Stimulated activated CD4-positive, alpha-beta T cell treated with anti-CD3 and anti-CD28 coated beads, Interleukin-12 subunit alpha, Interleukin-12 subunit beta, amount 100 ng/mL, for 48 hours (primary cell): ENCODE data around the gene ATL1.
"Not testable (repeated sequence)": the region's sequence is repeated elsewhere in the genome, so short reads cannot be mapped to it uniquely, and the experiment has no call there.

ENCODE experiments used
- DNase-seq, 3 donors: peaks; one replicate each; pipeline ENCODE4 v3.0.0-alpha.2; 2020; ENCODE audit warnings: low read depth in 2 of 3, low spot score in 1 of 3

The ATL1 gene

DNA sequence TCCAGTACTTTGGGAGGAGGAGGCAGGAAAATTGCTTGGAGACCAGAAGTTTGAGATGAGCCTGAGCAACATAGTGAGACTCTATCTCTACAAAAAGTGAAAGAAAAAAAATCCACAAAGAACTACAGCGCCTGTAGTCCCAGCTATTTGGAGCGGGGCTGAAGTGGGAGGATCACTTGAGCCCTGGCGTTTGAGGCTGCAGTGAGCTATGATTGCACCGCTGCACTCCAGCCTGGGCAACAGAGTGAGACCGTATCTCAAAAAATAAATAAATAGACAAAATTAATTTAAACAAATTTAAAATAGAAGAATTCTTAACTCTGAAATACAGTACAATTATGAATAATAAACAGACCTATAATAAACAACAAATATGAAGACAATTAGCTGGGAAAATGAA lies 40.9 kb downstream of the ATL1 start:
- DNase-seq: no peak

DNA sequence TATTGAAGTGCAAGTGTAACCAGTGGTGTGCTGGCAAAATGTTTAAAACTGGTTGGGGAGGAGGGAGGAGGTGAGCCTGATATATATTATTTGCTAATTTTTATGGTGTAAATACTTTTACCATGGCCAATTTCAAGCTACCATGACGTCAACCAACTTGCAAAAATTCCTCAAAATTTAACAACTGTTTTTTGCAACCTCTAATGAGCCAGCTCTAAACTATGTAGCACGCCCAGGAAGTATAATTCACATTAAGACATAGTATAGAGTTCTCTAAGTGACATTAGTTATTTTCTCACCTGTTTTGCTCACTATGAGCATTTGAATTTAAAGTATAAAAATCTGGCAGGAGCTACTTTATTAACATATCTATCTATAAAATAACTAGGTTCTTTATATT lies 41.4 kb downstream of the ATL1 start:
- DNase-seq: no peak

DNA sequence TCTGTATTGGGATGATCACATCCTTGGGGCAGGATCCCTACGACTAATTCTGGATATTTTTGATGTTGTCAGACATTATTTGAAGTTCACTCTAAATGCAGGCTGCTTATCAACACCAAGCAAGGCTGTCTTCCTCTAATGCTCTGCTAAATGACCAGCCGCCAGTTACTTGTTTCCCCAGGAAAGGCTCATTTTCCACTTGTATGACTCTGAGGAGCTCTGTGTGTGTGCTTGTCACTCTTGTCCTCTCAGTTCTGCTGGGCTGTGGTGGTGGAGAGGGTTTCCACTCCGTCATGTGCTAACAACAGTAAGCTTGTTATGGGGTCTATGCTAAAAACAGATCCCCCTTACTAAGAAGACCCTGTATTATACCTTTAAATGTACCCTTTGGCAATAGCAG lies 42.1 kb downstream of the ATL1 start:
- DNase-seq: no peak

DNA sequence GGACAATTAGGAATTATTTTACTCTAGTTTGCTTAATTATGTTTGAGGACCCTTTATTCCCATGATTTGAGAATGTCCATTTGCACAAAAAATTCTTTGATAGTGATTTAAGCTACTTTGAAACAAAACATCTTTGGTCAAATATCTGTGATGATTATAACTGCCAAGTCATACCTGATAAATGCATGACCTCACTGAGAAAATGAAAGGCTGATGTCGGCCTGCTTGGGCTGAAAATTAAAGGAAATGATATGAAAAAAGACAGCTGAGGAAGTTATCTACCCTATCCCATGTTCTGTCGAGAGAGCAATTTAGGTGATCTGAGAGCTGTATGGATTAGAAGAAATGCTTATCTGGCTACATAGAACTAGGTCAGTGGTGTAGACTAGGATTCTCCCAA lies 43.6 kb downstream of the ATL1 start:
- DNase-seq: no peak

DNA sequence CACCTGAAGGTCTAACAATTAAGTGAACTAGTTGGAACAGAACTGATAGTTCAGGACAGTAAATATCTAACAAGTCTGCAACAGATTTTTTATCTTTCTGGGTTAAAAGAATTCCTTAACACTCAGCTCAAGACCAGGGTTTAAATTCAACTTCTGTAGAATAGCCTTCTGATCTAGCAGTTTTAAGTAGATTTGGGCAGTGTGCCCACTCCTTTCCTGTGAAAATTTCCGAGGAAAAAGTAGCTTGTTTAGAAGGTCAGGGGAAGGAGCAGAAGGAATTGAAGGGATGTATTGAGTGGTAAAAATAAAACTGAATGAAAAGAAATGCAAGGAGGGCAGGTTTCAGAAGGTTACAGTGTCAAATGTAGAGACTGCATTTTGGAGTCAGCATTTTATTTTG lies 45.8 kb downstream of the ATL1 start:
- no peak for DNase-seq

DNA sequence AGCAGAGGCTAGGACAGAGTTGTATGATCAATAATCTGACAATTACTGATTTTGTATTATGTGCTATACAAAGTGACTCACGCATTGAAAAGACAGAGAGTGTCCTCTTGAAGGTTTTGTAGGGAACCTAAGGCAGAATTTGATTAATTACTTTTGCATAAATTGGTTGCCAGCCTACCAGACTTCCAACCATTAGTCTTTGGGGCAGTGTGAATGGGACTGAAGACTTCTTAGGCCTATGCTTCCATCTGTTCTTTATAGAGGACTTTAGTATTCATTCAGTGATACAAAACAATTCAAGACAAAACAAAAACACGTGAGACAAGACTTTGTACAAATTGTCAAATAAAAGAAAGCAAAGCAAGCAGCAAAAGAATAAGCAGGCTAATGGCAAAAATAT lies 46.5 kb downstream of the ATL1 start:
- no peak for DNase-seq

DNA sequence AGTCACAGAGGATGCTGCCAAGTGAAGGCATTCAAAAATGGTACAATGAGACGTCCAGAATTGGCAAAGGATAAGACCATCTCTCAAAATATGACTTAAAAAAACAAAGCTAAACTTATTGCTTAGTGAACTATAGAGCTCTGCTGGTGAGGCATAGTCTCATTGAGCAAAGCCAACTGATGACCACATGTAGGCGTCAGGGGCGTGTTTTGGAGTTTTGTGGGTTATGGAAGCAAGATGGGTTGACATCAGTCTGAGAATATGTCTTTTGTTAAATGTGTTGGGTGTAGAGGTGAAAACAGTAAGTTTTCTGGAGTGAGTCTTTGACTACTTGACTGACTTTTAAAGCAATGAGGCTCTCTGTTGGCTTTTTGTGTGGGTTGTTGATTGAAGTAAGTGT lies 47.2 kb downstream of the ATL1 start:
- DNase-seq: peak; percentile 29 to 42 (median 36)

DNA sequence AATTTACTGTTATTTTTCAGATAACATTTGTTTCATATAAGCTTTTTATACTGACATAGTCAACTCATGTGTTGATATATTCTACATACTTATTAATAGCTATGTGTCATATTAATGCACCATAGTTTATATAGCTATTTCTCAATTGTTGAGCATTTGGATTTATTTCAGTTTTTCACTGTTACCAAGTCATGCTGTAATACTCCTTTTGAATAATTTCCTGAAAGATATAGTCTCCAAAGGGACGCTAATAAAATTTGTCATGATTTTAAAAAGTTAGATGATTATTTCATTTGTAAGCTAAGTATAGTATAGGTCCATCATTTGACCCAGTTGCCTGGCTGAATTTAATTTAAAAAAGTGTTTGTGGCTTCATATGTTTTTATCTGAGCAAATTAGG lies 47.8 kb downstream of the ATL1 start:
- DNase-seq: no peak

DNA sequence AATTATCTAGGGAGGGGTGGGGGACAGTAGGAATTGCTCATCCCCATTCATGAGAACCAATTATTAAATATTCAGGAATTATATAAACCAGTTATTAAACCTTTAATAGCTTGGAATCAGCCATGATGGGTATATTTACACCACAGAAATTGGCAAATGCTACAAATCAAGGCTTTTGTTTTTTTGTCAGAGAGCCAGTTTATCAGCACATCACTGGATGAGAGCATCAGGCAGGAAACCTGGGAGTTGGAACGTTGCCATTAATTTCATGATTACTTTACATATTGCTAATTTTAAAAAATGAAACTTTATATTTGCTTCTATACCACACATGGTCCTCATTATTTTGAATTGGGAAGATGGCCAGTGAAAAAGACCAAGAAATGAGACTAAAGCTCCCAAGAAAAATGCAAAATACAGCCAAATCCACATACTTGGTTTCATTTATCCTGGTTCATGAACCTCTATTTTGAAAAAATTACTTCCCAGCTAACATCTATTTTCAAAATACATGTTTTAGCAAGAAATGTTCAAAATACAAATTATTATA lies 48.4 kb downstream of the ATL1 start:
- no peak for DNase-seq

DNA sequence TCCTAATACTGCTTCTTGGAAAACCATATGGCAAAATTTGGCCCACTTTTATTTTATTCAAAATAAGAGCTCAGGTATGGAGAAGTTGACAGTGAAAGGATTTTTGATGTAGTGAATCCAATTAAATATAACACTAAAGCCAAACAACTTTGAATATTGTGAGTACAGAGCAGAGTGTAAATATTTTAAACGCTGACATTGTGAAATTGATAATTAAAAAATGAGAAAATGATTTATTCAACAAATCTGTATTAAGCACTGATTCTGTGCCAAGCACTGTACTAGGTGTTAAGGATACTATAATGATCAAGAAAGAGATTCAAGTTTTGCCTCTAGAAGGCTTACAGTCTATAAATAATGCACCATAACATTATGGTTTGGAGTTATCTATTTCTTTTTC lies 50.5 kb downstream of the ATL1 start:
- DNase-seq: no peak

DNA sequence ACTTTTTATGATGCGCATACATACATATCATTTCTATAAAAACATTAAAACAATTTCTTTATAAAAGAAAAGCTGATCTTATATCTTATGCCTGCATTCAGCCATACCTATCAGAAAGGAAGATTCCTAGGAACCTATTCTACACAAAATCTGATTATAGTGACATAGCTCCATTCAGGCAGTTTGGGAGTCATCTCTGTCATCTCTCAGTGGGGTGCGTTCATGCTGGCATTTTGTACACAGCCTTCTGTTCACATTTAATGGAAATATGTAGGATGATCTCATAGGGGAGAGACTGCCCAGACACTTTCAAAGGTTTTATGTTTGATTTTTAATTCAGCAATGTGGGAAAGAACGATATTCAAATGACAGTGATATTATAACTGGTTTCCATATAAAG lies 52.9 kb downstream of the ATL1 start:
- no peak for DNase-seq

DNA sequence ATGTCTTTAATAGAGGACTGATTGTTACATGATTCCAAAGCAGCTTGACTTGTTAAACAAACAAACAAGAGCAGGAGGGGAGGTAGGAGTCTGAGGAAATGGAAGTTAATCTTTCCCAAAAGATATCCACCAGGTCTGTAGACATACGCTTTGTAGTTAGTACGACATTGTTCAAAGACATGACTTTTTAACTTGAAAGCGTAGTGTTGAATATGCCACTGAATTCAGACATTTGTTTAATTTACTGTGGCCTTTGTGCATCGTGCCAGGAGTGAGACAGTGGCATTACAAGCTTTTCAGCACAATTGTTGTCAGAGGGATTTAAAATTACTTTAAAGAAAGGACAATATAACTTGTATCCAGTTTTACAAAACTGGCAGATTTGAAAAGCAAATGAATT lies 55.1 kb downstream of the ATL1 start:
- no peak for DNase-seq

DNA sequence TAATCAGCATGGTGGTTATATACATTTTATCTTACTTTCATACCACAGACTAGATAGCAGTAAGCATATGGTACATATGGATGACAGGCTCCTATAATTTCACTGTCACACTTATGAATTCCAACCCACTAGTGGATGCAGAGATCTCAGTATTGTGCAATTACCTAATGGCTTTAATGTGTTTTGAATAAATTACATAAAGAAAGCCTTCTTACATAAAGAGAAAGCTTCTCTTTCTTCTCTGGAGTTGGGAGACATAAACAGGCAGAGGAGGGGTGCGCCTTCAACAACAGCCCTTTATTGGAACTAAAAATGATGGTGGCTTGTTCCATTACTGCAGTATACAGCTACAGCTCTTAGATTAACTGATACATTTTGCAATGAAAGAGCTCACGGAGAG lies 55.6 kb downstream of the ATL1 start:
- no peak for DNase-seq

DNA sequence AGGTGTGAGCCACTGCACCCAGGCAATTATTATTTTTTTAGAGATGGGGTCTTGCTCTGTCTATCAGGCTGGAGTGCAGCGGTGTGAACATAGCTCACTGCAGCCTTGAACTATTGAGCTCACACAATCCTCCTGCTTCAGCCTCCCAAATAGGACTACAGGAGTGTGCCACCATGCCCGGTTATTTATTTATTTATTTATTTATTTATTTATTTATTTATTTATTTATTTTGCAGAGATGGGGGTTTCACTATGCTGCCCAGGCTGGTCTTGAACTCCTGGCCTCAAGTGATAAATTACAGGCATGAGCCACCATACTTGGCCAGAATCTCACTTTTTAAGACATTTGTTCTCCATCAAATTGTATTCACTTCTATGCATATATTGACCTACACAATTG lies 56.3 kb downstream of the ATL1 start:
- no peak for DNase-seq

DNA sequence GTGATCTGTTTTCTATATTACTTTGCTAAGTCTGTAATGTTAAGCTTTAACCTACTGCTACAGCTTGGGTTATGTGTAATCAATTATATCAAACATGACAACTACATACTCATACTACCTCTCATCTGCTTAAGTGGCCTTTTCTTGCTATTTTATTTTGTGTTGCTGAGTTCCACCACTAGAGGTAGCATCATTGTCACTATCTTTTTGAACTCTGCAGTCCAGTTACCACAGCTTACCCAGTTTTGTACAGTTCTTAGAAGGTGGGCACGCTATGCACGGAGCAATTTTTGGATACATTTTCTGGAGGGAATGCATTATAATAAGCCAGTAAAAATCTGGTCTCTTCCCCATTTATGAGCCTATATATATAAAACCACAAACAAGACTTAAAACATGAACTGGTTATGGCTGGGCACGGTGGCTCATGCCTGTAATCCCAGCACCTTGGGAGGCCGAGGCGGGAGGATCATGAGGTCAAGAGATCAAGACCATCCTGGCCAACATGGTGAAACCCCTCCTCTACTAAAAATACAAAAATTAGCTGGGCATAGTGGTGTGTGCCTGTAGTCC lies 59.7 kb downstream of the ATL1 start:
- no peak for DNase-seq

DNA sequence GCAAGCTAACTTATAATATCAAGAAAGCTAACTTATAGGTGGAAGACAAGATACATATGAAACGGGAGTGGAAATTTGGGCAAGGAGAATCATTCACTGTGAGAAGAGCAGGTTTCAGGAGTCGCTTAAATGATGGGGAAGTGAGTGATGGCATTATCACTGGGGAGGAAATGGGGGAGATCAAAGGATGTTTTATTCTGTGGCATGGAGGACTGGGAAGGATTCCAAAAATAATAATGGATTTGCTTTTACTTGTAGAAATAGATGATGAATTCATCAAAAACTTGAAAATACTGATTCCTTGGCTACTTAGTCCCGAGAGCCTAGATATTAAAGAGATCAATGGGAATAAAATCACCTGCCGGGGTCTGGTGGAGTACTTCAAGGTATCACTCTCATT lies 60.4 kb downstream of the ATL1 start:
- no peak for DNase-seq

DNA sequence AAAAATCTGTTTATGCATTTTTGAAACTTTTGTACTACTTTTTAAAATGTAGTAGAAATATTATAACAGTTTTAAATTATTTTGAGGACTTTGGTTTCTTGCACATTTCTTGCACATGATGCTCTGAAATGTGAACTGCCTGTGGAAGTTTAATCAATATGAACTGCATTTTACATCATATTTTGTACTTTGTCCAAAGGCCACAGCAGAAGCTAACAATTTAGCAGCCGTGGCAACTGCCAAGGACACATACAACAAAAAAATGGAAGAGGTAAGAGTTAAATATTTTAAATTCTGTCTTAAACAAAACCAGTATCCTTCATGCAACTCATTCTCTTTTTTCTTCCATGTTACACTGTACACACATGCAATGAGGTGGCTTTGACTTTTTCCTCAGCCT lies 63.0 kb downstream of the ATL1 start:
- no peak for DNase-seq

DNA sequence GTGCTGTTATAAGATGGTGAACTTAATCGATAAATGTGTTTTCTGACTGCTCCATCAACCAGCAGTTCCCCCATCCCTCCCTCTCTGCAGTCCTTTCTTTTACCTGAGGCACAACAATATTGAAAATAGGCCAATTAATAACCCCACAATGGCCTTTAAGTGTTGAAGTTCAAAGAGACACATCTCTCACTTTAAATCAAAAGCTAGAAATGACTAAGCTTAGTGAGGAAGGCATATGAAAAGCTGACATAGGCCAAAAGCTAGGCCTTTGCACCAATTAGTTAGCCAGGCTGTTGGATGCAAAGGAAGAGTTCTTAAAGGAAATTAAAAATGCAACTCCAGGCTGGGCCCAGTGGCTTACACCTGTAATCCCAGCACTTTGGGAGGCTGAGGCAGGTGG lies 64.5 kb downstream of the ATL1 start:
- DNase-seq: no peak

DNA sequence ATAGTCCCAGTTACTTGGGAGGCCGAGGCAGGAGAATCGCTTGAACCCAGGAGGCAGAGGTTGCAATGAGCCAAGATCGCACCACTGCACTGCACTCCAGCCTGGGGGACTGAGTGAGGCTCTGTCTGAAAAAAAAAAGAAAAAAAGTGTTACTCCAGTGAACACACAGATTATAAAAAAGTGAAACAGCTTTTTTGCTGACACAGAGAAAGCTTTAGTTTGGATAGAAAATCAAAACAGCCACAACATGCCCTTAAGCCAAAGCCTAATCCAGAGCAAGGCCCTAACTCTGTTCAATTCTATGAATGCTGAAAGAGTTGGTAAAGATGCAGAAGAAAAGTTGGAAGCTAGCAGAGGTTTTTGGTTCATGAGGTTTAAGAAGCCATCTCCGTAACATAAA lies 65.0 kb downstream of the ATL1 start:
- DNase-seq: not testable (repeated sequence)

DNA sequence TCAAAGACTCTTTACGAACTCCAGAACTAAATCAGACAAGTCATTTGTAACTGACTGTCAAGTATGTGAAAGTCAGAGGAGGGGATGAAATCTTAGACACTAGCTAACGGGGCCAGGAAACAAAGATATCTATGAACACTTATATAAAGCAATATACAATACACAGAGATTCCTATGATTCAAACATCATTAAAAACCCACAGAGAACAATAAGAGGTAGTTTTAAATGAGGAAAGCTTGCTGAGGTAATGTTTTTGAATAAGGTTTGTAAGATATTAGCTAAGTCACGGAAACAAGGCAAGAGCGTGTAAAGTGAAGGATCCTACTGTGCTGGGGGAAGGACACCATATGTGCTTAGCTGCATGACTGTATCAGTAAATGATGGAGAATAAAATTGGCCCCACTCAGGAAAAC lies 71.5 kb downstream of the ATL1 start:
- no peak for DNase-seq

DNA sequence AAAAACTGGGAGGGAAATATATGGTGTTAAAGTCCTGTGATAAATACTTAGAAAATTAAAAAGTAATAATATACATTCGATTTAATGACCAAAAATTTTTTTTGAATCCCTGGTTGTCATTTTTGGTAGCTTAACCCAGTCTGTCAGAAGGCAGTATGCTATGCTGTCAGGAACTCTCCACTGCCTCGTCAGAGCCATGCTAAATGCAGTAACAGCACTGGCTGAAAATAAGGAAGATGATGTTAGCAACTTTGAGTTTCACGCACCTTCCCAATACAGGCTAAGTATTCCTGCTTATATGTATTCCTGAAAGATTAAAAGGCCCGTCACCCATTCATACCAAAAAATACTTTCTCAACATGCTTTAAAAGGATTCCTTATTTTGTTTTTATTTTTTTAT lies 74.0 kb downstream of the ATL1 start:
- no peak for DNase-seq

DNA sequence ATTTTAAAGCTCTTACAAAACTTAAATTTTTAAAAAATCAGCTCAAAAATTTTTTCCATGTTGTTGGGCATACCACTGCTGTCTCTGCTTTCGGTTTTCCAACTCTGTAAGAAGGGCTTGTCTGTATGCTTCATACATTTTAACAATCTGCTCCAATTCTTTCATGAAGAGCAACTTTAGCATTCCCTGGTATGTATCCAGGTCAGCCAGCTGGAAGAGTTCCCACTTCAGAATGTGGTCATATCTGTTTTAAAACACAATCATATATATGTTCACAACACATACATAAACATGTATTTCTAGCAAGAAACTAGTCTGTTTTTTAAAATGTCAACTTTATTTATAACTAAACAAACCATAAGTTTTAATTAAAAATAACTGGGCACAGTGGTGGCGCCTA lies 75.2 kb downstream of the ATL1 start:
- no peak for DNase-seq

DNA sequence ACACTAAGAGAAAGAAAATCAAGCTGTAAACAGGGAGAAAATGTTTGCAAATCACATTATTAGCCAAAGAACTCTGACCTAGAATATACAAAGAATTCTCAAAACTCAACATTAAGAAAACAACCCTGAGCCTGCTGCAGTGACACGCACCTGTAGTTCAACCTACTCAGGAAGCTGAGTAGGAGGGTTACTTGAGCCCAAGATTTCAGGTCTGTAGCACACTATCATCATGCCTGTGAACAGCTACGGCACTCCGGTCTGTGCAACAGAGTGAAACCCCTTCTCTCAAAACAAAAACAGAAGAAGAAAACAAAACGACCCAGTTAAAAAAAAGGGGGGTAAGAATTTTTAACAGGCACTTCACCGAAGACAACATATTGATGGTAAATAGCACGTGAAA lies 87.3 kb downstream of the ATL1 start:
- no peak for DNase-seq

DNA sequence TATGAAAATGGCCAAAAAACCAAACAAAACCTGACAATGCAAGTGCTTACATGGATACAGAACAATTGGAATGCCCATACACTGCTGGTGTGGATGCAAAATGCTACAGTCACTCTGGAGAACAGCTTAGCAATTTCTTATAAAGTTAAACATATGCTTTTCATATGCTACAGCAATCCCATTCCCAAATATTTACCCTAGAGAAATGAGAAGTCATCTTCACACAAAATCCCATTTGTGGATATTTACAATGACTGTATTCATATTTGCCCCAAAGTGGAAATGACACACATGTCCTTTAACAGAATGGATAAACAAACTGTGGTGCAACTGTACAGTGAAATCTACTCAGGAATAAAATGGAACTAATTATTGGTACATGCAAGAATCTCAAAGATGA lies 87.8 kb downstream of the ATL1 start:
- no peak for DNase-seq
